GM10847 (cell line): Measurements from ENCODE around the gene PRRT4.

ENCODE experiments used
- POLR2A ChIP-seq: IDR thresholded peaks from 2 replicates; pipeline ENCODE4 v1.6.1; 2011; ENCODE audit not compliant: insufficient read length; ENCODE audit errors: extremely low read depth

Gene PRRT4

DNA sequence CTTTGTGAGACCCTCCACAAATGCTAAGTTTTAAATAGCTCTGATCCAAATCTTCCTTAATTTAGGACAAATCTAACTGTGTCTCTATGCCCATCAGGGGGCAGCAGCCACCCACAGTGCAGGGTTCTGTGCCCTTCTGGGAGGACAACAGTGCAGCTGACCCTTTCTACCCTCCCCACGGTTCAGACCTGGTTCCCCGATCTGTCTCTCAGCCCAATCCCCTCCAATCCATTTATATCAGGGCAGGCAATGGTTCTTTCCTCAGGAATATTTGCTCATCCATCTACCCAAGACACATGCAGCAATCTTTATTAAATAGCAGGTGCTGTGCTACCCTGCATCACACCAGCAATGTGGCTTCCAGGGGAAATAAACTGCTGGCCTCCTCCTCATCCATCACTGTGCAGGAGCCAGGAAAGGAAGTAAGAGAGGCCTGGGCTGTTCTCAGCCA, 13.8 kb downstream of the PRRT4 start:
- no peak for TF ChIP-seq POLR2A

DNA sequence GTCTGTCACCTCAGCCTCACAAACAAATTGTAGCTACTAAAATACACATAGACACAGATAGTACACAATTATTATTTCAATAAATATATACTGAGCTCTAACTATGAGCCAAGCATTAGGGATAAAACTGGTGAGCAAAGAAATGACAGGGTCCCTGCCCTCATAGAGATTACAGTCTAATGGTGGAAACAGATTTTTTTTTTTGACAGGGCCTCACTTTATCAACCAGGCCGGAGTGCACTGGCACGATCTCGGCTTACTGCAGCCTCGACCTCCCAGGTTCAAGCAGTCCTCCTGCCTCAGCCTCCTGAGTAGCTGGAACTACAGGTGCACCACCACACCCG, 17.1 kb downstream of the PRRT4 start:
- TF ChIP-seq POLR2A = no peak

DNA sequence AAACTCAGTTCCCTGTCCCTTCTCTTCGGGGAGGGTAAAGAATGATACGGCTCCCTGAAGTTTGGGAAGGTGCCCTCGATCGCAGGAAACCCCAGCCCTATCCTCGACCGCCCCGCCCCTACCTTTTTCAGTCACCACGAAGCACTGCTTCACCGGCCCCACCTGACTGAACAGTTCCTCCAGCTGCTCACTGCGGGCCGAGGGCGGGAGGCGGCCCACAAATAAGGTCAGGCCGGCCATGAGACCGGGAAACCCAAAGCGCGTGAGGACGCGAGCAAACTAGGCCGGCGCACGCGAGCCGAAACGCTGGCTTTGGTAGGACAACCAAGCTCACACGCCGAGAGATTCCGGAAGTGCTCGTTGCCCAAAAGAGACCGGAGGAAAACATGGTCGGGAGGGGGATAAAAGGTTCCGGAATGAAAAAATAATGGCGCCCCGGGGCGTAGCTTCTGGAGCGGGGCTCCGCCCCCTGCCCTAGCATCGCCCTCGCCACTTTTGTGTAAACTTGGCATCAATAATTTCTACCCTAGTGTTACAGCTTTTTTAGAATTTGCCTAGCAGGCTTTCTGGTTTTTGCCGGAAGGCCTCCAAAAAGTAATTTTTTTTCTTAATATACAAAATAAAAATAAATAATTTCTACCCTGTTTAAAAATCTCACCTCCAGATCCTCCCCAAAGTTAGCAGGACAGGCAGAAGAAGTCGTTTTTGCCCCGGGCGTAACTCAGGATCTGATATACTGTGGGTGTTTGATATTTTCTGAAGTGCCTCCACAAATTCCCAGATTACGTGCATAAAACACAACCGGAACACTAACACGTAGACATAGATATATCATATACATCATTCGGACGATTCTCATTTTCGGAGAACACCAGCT, 17.7 kb downstream of the PRRT4 start, which contains the start of gene RBM28:
Gene RBM28 (minus strand): TSS at position 355 of the 877 bp plus-strand sequence. CDS start 115 bp downstream, at position 240.
- peak; percentile 82 for TF ChIP-seq POLR2A

DNA sequence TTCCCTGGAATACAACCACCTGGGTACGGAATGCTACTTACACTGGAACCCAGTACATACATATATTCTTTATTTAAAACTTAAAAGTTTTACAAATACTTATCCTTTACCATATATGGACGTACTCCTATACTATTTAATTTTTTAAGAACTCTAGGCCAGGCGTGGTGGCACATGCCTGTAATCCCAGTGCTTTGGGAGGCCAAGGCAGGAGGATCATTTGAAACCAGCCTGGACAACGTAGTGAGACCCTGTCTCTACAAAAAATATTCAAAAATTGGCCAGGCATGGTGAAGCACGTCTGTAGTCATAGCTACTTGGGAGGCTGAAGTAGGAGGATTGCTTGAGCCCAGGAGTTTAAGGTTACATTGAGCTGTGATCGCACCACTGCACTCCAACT, 19.8 kb downstream of the PRRT4 start:
- TF ChIP-seq POLR2A = no peak

- TF ChIP-seq POLR2A = no peak
These were observed 25.8 kb downstream of the PRRT4 start for GRCh38 chr7:128335730-128336129.

- TF ChIP-seq POLR2A = no peak
These were observed 37.2 kb downstream of the PRRT4 start for GRCh38 chr7:128324368-128324680.

DNA sequence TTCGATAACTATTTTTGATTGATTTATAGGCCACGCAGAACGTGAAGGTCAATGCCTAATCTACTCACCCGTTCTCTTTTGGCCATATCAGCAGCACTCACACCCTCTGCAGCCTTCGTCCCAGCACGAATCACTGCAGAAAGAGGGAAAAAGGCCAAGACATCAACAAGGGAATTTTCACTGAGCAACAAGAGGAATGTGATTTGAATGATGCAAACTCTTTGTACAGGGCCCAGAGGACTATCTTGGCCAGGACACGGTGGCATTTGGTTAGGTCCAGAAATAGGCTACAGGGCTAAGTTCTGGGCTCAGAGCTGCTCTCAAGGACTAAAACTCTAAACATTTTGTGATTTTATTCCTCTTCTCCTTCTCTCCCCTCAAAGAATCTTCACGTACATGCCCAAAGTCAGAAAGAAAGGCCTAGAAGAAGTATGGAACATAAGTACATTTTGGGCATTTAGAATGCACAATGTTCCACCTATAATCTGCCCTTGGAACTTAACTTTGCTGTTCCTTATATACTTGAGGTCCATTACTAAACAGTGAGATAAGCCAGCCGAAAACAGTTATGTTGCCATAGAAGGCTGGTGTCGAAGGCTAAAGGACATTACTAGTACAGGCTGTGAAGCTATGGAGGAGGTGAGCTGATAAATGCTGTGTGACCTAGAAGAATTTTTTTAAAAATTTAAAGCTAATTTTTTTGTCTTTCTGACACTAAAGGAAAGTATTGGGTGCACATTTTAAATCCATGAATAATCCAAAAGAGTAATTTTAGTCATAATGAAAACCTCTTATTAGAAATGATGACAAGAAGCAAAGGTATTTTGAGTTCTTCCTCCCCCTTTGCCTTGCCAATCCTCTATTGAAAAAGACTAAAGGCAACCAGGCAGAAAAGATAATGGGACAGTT, 37.8 kb downstream of the PRRT4 start:
- no peak for TF ChIP-seq POLR2A

DNA sequence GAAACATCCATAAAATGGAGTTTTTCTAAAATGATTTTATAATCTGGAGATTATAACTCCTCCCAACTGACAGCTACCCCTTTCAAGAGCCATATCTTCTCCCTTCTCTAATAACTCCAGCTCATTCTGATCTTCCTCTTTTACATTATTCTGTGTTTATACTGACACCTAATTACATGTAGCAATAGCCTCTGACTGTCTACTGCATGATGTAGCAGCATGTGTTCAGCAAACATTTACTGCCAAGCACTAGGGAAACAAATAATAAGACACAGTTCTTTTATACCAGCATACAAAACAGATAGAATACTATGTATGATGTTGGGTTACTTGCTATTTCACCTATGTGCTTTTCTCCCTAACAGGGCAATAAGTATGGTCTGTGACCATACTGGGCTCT, 38.5 kb downstream of the PRRT4 start:
- TF ChIP-seq POLR2A = no peak

- TF ChIP-seq POLR2A = no peak
These were observed 39.3 kb downstream of the PRRT4 start for GRCh38 chr7:128322040-128322643.

- no peak for TF ChIP-seq POLR2A
These were observed 40.5 kb downstream of the PRRT4 start for GRCh38 chr7:128321044-128321422.

DNA sequence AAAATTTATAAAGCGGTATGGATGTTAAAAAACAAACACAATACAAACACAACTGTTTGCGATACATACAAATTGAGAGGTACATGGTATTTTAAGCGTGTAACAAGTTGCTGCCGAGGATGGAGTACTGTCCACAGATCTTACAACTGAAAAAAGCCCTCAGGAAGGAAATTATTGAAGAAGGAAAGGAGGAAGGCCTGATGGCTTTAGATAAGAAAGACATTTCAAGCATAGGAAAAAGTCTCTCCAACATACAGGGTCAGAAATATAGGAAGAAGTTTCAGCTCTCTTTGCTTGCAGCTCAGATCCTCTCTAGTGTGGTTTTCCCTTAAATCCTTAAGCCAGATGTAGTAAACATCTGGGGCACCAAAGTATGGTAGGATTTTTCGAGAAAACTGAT, 42.8 kb downstream of the PRRT4 start:
- TF ChIP-seq POLR2A = no peak

GRCh38 chr7:128311013-128311412, 50.5 kb downstream of the PRRT4 start:
- TF ChIP-seq POLR2A = no peak

DNA sequence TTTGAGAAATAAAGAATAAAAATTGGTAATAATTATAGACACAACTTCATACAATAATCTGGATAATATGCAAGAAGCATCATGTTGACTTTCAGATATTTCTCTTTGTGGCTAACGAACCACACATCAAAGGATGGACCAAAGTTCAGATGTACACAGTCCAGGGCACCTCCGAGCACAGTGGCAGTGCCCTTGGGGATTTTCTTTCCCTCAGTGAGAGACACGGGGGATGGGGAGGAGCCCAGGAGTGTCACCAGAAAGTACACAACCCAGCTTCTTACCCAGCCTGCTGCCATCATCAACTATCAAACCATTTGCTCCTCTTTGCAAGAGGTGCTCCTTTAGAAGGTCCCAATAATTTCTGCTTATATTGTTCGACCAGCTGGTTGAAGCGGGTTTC, 51.0 kb downstream of the PRRT4 start:
- TF ChIP-seq POLR2A = no peak

DNA sequence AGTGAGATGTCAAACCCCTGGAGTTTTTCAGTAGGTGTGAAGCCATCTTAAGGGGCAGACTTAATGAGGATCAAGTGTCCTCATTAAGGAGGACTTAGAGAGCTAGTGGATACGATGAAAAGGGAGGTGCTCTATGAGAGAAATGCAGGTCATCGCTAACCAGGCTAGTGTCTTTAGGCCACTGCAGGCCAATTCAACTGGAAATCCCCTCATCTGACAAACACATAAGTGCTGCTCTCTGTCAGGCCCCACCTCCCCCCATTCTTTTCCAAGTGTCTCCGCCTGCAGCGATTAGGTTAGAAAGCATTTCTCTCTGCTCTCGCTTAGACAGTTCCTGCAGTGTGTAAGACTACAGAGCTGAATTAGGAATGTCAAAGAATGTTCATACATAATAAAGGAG, 51.5 kb downstream of the PRRT4 start:
- no peak for TF ChIP-seq POLR2A

DNA sequence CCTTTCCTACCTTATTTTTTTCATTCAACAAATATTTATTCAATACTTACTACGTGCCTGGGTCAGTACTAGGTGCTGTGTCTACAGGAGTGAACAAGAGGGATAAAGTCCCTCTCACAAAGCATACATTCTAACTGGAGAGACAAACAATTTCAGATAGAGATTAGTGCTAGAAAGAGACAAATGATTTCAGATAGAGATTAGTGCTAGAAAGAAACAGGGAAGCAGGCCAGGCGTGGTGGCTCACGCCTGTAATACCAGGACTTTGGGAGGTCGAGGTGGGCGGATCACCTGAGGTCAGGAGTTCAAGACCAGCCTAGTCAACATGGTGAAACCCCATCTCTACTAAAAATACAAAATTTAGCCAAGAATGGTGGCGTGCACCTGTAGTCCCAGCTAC, 52.4 kb downstream of the PRRT4 start:
- no peak for TF ChIP-seq POLR2A

DNA sequence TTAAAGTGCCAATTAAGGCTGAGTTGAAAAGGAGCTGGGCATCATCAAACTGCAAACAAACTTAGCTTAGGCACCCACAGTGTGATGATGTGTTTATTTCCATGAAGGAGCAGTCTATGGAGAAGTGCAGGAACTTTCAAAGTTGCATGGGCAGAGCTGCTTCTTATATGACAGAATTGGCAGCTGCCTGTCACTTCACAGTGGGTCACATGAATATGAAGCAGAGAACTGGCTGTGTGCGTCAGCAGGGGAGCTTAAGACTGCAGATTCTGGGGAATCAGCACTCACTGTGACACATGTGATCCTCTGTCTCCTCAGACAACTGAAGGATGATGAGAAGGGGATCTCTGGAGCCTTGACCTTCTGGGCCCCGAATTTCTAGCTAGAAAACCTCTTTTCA, 54.4 kb downstream of the PRRT4 start:
- TF ChIP-seq POLR2A = no peak
